Stomach (tissue), 9 donors: ENCODE results near the gene HEBP2. TPM values are rescaled to one million over a fixed set of nuclear protein-coding genes. Genes with fewer than 3 reads are reported as not detected.

Source experiments
- DNase-seq, 2 donors: peaks; one replicate each; pipeline versions ENCODE4 v3.0.0 to v3.0.0-alpha.2; 2013 to 2019
- H3K27ac ChIP-seq, 5 donors: fragments of 200-600 bp in 4 of 5; sonication (generic) in 4 of 5; one replicate each; pipeline ENCODE4 v1.5.1; 2013 to 2019; ENCODE audit warnings: mild to moderate bottlenecking in 1 of 5, moderate library complexity in 1 of 5
- H3K27me3 ChIP-seq, 3 donors: fragments of 200-600 bp; sonication (generic); one replicate each; pipeline ENCODE4 v1.5.1; 2017 to 2019; ENCODE audit warnings: mixed run types in 1 of 3
- H3K36me3 ChIP-seq, 4 donors: fragments of 200-600 bp; sonication (generic); 1 replicate in 3 of 4; 2 replicates in 1 of 4; pipeline ENCODE4 v1.5.1; 2016 to 2019
- H3K4me1 ChIP-seq, 4 donors: fragments of 200-600 bp; sonication (generic); one replicate each; pipeline ENCODE4 v1.5.1; 2016 to 2019
- H3K4me3 ChIP-seq, 4 donors: fragments of 200-600 bp; sonication (generic) in 3 of 4; one replicate each; pipeline ENCODE4 v1.5.1; 2016 to 2019; ENCODE audit warnings: mild to moderate bottlenecking in 1 of 4
- H3K9me3 ChIP-seq, 4 donors: fragments of 200-600 bp; sonication (generic); one replicate each; pipeline ENCODE4 v1.5.1; 2016 to 2019
- CTCF ChIP-seq, 7 experiments: fragments of 450-650 bp in 4 of 7; fragments of 200-600 bp in 3 of 7; sonication (generic) in 3 of 7; IDR thresholded peaks; one replicate each; pipeline ENCODE4 v1.5.1; 2016 to 2019; ENCODE audit warnings: antibody characterized with exemption in 7 of 7, control low read depth in 2 of 7, mild to moderate bottlenecking in 1 of 7
- EP300 ChIP-seq: sonication (generic); formaldehyde crosslinking; IDR thresholded peaks from one replicate; pipeline ENCODE4 v1.6.1; 2017; ENCODE audit warnings: antibody characterized with exemption
- POLR2A ChIP-seq, 4 donors: fragments of 450-650 bp; IDR thresholded peaks; one replicate each; pipeline ENCODE4 v1.6.1; 2016; ENCODE audit warnings: antibody characterized with exemption in 4 of 4, control low read depth in 2 of 4, mild to moderate bottlenecking in 1 of 4, moderate library complexity in 1 of 4
- POLR2AphosphoS5 ChIP-seq, 3 donors: sonication (generic); formaldehyde crosslinking; IDR thresholded peaks; one replicate each; pipeline ENCODE4 v1.6.1; 2016; ENCODE audit warnings: antibody characterized with exemption in 3 of 3
- WGBS, 5 donors: extraction: QIAGEN DNeasy Blood & Tissue Kit in 3 of 5; methylation state at CpG; one replicate each; pipeline versions ENCODE4 v1.1.5 to v1.1.7; 2013 to 2018; 5-methylcytosine and 5-hydroxymethylcytosine counted together
- intact Hi-C: fragments of 100-400 bp; cut with DNase I; formaldehyde crosslinking; loops from one replicate; pipeline ENCODE4 v1.15.1; 2023; ENCODE audit warnings: low total_unique reads
- polyA plus RNA-seq, 3 donors: library from polyadenylated mRNA; stranded (reverse); fragments of 200-250 nt; gene quantifications; one replicate each; pipeline ENCODE4 v1.2.3, GENCODE V29; 2013
- total RNA-seq, 5 donors: library from RNA; depleted of rRNA; stranded (reverse); fragments of >200 nt; gene quantifications; one replicate each; pipeline versions ENCODE4 v1.1.0 to v1.2.3, GENCODE V29; 2014 to 2016
- donor health status: healthy with polysubstance abuse.
- donor health status: Bipolar disorder and iron deficiency.
- donor health status: healthy.

HEBP2 gene
- total and polyA plus RNA-seq, 8 donors, result 9.9 to 351 (median 48.4) TPM

DNA sequence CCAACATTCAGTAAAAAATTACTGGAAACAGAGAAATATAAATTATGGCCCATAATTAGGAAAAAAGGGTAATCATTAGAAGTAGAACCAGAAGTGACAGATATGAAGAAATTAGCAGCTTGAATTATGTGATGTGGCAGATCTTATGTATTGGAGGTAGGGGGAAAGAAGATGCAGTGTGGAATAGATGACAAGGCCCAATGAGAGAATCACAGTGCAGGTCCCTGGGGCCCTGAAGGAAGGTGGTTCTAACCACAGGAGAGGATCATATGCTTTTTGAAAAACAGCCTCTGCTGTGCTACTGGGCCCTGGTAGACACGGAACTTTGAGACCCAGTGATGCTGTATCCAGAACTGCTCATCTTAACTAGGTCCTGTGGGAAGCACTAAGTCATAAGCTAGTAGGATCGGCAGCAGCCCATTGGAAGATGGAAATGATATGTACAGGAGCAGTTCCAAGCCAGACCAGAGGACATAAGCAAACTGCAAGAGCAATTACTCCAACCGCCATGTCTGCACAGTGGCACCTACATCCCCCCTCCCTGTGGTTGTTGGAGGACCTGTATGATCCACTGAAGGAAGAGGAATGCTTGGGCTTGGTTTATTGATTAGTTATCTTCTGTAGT is 14.2 kb downstream of the HEBP2 start:
- Histone ChIP-seq H3K4me3 (no peak overlapping the region), H3K36me3 (peaks cover 15 to 62% (median 55%) of the 10 kb centered on the region in 4 donors), H3K27me3 (no peaks in the 10 kb centered on the region), H3K27ac (no peak overlapping the region), H3K4me1 (peaks cover 0 to 13% (median 4%) of the 10 kb centered on the region in 4 donors), H3K9me3 (no peaks in the 10 kb centered on the region)
- intact Hi-C loops, result no loop called here
- 96 to 100% (median 98%) methylated on average over 3 of the region's 3 CpGs for WGBS, 5 donors
- no peak for DNase-seq
- TF ChIP-seq POLR2A (IDR thresholded peaks at IDR 0.05) (no peak), EP300 (no peak), CTCF (IDR thresholded peaks at IDR 0.05) (no peak), POLR2AphosphoS5 (IDR thresholded peaks at IDR 0.05) (no peak)

DNA sequence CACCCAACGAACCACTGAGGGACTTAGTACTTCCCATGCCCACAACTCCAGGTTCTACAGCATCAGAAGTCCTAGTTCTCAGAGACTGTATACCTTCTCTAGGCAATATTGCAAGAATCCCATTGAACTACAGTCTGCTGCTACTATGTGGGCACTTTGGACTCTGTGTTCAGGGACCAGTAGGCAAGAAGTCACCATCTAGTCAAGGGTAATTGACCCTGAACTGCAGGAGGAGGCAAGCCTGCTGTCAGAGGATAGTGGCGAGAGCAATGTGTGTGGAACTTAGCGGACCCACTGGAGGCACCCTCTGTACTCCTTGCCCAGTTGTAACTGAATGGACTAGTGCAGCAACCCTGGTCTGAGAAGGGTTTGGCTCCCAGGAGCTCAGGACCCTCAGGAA is 15.7 kb downstream of the HEBP2 start:
- H3K4me1 ChIP-seq, result peaks cover 0 to 16% (median 7%) of the 10 kb centered on the region in 4 donors
- H3K9me3 ChIP-seq, result no peaks in the 10 kb centered on the region
- intact Hi-C loops, result loop anchor here (10.0 kb wide), 1 partner anchor 345 kb away; no protein-coding TSS in a partner anchor
- H3K27ac ChIP-seq, result no peak overlapping the region
- peaks cover 2 to 55% (median 48%) of the 10 kb centered on the region in 4 donors for H3K36me3 ChIP-seq
- H3K27me3 ChIP-seq, result no peaks in the 10 kb centered on the region
- DNase-seq, result no peak
- no peak overlapping the region for H3K4me3 ChIP-seq
- 95 to 100% (median 99%) methylated on average over 3 of the region's 3 CpGs for WGBS, 5 donors
- TF ChIP-seq EP300 (no peak), POLR2A (IDR thresholded peaks at IDR 0.05) (no peak), POLR2AphosphoS5 (IDR thresholded peaks at IDR 0.05) (no peak), CTCF (IDR thresholded peaks at IDR 0.05) (no peak)

DNA sequence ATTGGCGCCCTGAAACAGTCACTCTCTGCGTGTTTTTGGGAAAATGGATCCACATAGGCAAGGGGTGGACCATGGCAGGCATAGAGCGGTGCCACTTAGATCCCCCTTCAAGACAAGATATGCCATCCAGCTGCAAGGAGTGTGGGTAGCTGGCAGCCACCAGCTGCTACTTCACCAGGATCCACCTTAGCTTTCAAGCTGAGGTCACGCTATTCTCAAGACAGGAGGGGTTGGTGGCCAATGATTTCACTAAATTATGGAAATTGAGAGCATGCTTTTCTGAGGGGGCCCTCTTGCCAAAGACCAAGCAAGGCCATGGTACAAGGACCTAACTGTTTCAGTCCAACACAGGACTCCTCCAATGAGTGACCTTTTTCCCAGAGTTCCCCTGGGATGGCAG is 16.3 kb downstream of the HEBP2 start:
- DNase-seq, result no peak
- H3K9me3 ChIP-seq, result no peaks in the 10 kb centered on the region
- no peaks in the 10 kb centered on the region for H3K27me3 ChIP-seq
- TF ChIP-seq CTCF (IDR thresholded peaks at IDR 0.05) (no peak), EP300 (no peak), POLR2AphosphoS5 (IDR thresholded peaks at IDR 0.05) (no peak), POLR2A (IDR thresholded peaks at IDR 0.05) (no peak)
- no peak overlapping the region for H3K4me3 ChIP-seq
- intact Hi-C loops, result loop anchor here (10.0 kb wide), 1 partner anchor 344 kb away; no protein-coding TSS in a partner anchor
- 96 to 99% (median 97%) methylated on average over 4 of the region's 4 CpGs for WGBS, 5 donors
- H3K36me3 ChIP-seq, result peaks cover 2 to 49% (median 43%) of the 10 kb centered on the region in 4 donors
- no peak overlapping the region for H3K27ac ChIP-seq
- peaks cover 0 to 16% (median 7%) of the 10 kb centered on the region in 4 donors for H3K4me1 ChIP-seq

- Histone ChIP-seq H3K4me3 (no peak overlapping the region), H3K36me3 (peaks cover 0 to 42% (median 36%) of the 10 kb centered on the region in 4 donors), H3K27ac (no peak overlapping the region), H3K4me1 (peaks cover 0 to 17% (median 7%) of the 10 kb centered on the region in 4 donors), H3K9me3 (no peaks in the 10 kb centered on the region), H3K27me3 (no peaks in the 10 kb centered on the region)
- DNase-seq, result no peak
- 77 to 92% (median 80%) methylated on average over 6 of the region's 6 CpGs for WGBS, 5 donors
- intact Hi-C loops, result loop anchor here (10.0 kb wide), 1 partner anchor 344 kb away; no protein-coding TSS in a partner anchor
- no peak for TF ChIP-seq POLR2AphosphoS5 (IDR thresholded peaks at IDR 0.05)
- TF ChIP-seq EP300, result no peak
- no peak for TF ChIP-seq CTCF (IDR thresholded peaks at IDR 0.05)
- TF ChIP-seq POLR2A (IDR thresholded peaks at IDR 0.05), result no peak
Measured at GRCh38 chr6:138421089-138421488, 17.1 kb downstream of the HEBP2 start.
